UCSD-AML1 (cell line): ENCODE data around the gene SLCO4C1.

Source experiments
- DNase-seq: peaks from one replicate; lab custom pipeline; 2025; ENCODE audit not compliant: unreplicated experiment; lab: John Stamatoyannopoulos, UW

Gene SLCO4C1

GRCh38 chr5:102271759-102272158 is 24.3 kb downstream of the SLCO4C1 start:
- DNase-seq = no peak

DNA sequence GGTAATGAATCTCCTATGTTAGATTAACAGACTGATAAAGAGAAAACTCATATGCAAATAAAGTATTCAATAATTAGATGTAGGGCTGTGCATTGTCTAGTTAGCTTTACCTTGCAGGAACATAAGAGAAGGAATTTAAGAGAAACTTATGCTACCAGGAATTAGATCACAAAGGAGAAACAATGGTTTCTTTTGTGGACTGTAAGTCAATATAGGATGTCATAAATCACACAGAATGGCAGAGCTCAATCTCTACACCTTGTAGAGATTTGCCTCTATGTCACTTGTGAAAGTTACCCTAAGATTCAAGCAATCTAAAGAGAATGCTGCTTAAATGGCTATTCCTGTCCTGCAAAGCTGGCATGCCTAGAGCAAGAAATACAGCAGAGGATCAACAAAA is 26.0 kb downstream of the SLCO4C1 start:
- no peak for DNase-seq

- no peak for DNase-seq
Observed at GRCh38 chr5:102262688-102263087, 33.4 kb downstream of the SLCO4C1 start.

DNA sequence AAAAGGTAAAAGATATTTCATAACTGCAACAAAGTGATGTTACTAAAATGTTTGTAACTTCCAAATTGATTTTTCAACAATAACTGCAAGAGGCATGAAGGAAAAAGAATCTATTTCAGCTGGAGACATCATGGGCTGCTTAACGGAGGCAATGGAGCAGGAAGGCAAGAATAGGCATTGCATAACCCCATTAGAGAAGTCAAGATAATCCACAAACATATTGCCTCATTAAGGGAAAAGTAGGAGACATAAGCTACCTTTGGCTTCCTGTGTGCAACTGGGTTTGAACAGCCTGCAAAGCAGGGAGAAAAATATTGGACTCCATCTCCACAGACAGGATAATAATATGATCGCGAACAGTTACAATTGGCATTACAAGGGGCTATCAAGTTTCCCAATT is 46.7 kb downstream of the SLCO4C1 start:
- DNase-seq = no peak

DNA sequence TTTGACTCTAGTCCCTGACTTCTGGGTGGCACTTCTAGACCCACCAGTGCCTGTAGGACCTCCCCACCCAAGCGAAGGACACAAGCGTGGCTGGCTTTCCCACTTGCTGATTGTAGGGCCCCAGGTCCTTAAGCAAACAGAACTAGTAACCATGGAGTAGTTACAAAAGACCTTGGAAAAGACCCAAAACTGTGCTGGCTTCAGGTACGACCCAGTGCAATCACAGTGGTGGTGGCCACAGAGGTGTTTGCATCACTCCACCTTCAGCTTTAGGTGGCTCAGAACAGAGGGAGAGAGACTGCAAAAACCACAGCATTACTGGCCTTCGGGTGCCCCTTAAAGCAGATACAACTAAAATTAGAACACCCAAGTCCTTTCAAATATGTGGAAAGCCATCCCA is 52.9 kb downstream of the SLCO4C1 start:
- DNase-seq = no peak

- DNase-seq = no peak
Observed at GRCh38 chr5:102241809-102242421, 54.2 kb downstream of the SLCO4C1 start.

GRCh38 chr5:102231693-102232619 is 64.1 kb downstream of the SLCO4C1 start:
- DNase-seq = peak; percentile 8

- DNase-seq = no peak
Observed at GRCh38 chr5:102229685-102230084, 66.4 kb downstream of the SLCO4C1 start.

DNA sequence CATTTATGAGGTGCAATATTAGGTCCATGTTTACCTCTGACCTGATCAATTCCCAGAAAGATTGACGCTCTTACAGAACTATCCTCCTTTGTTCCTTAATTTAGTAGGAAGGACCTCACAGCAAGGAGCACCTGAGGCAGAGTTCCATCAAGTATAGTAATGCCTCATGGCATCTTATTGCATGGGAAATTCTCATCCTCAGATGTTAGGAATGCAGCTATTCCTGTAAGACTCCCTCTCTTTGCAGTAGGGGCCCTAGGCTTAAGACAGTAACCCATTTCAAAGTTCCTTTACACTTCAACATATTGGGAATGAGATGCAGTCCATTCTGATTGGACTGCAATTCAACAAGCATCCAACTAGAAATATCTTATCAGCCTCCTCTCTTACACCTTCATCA is 69.8 kb downstream of the SLCO4C1 start:
- DNase-seq = no peak

DNA sequence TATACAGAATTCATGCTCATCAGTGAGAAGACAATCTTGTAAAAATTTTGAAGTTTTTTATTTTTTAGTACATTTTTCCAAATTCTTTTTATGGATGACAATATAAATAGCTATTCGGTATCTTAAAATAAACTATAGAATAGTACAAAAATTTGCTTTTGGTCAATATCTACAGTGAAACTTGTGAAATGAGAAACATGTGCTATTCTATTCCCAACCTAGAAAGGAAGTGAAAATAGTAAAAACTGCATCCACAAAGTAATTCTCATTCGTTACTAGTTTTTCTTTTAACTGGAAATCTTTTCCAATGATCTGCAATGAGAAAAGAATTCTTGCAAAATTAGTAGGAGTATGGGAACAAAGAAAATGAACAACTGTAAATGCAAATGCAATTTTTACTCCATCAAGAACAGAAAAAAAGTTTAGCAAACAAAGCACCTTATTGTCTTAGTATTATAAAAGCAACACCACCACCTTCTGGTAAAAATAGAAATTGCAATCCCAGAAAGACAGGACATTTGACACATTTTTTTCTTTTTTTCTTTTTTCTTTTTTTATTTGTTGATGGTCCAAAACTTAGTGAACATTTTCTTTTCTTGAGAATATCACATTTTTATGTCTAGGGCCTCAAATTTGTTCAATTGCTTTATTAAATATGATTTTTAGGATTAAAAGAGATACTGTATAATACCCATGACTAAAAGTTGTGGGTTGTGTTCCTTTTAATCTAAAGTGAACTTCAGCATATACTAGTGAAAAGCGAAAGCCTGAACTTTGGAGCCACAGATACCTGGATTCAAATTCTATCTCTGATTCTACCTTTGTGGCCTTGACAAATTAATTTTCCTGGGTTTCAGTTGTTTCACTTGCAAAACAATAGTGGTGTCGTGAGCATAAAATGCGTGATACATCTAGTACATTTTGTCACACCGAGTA is 72.3 kb downstream of the SLCO4C1 start:
- no peak for DNase-seq

GRCh38 chr5:102222772-102223171 is 73.3 kb downstream of the SLCO4C1 start:
- DNase-seq = no peak

DNA sequence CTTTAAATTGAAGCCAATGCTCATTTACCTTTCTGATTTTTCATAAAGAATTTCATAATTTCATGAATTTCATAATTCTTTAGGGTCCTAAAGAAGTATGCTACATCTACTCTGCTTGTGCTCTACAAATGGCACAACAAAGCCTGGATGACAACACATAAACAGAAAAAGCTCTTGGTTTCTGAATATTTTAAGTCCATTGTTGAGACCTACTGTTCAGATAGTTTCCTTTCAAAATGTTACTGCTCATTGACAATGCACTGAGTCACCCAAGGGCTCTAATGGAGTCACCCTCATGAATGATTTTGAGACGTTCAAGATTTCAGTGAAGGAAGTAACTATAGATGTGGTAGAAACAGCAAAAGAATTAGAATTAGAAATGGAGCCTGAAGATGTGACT is 74.1 kb downstream of the SLCO4C1 start:
- no peak for DNase-seq

DNA sequence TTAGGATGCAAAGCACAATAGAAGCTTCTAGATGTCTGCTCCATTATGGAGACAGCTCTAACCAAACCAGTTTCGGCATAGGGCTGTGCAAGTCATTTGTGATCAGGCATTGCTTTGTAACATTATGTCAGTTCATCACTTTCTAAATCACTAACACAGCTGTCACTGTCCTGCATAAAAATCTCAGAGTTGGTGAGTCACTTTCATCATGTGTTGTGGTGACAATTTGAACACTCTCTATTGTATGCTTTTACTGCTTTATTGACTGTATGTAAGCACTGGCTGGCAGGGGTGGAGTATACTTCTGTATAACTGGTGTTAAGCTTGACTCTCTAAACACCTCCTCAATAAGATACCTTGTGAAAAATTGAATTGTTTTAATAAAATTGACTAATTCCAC is 77.9 kb downstream of the SLCO4C1 start:
- no peak for DNase-seq

GRCh38 chr5:102216678-102217077 is 79.4 kb downstream of the SLCO4C1 start:
- no peak for DNase-seq

- no peak for DNase-seq
Observed at GRCh38 chr5:102211165-102211564, 84.9 kb downstream of the SLCO4C1 start.

- no peak for DNase-seq
Observed at GRCh38 chr5:102200861-102201260, 95.2 kb downstream of the SLCO4C1 start.

DNA sequence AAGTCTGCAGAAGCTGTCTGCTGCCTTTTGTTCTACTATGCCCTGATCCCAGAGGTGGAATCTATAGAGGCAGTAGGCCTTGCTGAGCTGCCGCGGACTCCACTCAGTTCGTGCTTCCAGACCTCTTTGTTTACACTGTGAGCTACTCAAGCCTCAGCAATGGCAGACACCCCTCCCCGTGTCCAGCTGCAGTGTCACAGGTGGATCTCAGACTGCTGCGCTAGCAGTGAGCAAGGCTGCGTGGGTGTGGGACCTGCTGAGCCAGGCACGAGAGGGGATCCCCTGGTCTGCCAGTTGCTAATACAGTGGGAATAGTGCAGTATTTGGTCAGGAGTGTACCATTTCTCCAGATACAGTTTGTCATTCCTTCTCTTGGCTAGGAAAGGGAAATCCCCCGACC is 99.6 kb downstream of the SLCO4C1 start:
- no peak for DNase-seq
